Jurkat, Clone E6-1 (cell line): ENCODE measurements around the gene PILRA. TPM values are rescaled to one million over a fixed set of nuclear protein-coding genes. Genes with fewer than 3 reads are reported as not detected.
"Not testable (repeated sequence)": the region's sequence is repeated elsewhere in the genome, so short reads cannot be mapped to it uniquely, and the experiment has no call there.

Source experiments
- DNase-seq: peaks from one replicate; pipeline ENCODE4 v3.0.0-alpha.2; 2011; ENCODE audit warnings: low read depth, low spot score
- H3K4me3 ChIP-seq: 2 replicates; pipeline ENCODE4 v1.5.1; 2011; ENCODE audit warnings: mild to moderate bottlenecking, low read length, control low read depth, moderate library complexity
- polyA plus RNA-seq: library from polyadenylated mRNA; unstranded; fragments of >200 nt; gene quantifications from one replicate; pipeline ENCODE4 v1.2.1, GENCODE V29; 2012; ENCODE audit warnings: missing spikeins; ENCODE audit not compliant: insufficient read length, insufficient read depth

PILRA gene
- polyA plus RNA-seq: 1.4 TPM

- peak within 1 kb of the TSS; percentile 36 for H3K4me3 ChIP-seq
- DNase-seq: no peak
Observed at GRCh38 chr7:100373261-100373831, at the start of gene PILRA. PILRA (plus strand) TSS chr7:100373487; CDS start chr7:100373657, 170 bp downstream.

GRCh38 chr7:100324194-100324593, 49.1 kb upstream of the PILRA start:
- not testable (repeated sequence) for H3K4me3 ChIP-seq, DNase-seq

GRCh38 chr7:100325671-100326070, 47.6 kb upstream of the PILRA start:
- DNase-seq, H3K4me3 ChIP-seq: not testable (repeated sequence)

GRCh38 chr7:100326914-100327313, 46.4 kb upstream of the PILRA start:
- DNase-seq, H3K4me3 ChIP-seq: not testable (repeated sequence)

- peak; percentile 86 for DNase-seq
- H3K4me3 ChIP-seq: peak overlapping the region; percentile 70
Observed at GRCh38 chr7:100335566-100336466, 37.5 kb upstream of the PILRA start.

- not testable (repeated sequence) for H3K4me3 ChIP-seq, DNase-seq
Observed at GRCh38 chr7:100338083-100338696, 35.1 kb upstream of the PILRA start.

GRCh38 chr7:100341286-100341685, 32.0 kb upstream of the PILRA start:
- not testable (repeated sequence) for H3K4me3 ChIP-seq, DNase-seq

GRCh38 chr7:100342765-100343164, 30.5 kb upstream of the PILRA start:
- no peak overlapping the region for H3K4me3 ChIP-seq
- no peak for DNase-seq

- not testable (repeated sequence) for DNase-seq, H3K4me3 ChIP-seq
Observed at GRCh38 chr7:100344124-100344559, 29.1 kb upstream of the PILRA start.

GRCh38 chr7:100344560-100345287, 28.6 kb upstream of the PILRA start:
- peak overlapping the region; percentile 18; the same call in 1 of the 2 replicates for H3K4me3 ChIP-seq
- peak; percentile 76 for DNase-seq

- H3K4me3 ChIP-seq: not testable (repeated sequence)
- DNase-seq: peak; percentile 28
Observed at GRCh38 chr7:100345288-100345672, 28.0 kb upstream of the PILRA start.

GRCh38 chr7:100346921-100347320, 26.4 kb upstream of the PILRA start:
- DNase-seq: no peak
- no peak overlapping the region for H3K4me3 ChIP-seq

- H3K4me3 ChIP-seq: no peak overlapping the region
- no peak for DNase-seq
Observed at GRCh38 chr7:100348805-100349204, 24.5 kb upstream of the PILRA start.

- H3K4me3 ChIP-seq: no peak overlapping the region
- DNase-seq: no peak
Observed at GRCh38 chr7:100349757-100350156, 23.5 kb upstream of the PILRA start.

- no peak for DNase-seq
- H3K4me3 ChIP-seq: no peak overlapping the region
Observed at GRCh38 chr7:100351657-100352058, 21.6 kb upstream of the PILRA start.

GRCh38 chr7:100352230-100352781, 21.0 kb upstream of the PILRA start:
- DNase-seq, H3K4me3 ChIP-seq: not testable (repeated sequence)

GRCh38 chr7:100352984-100353684, 20.2 kb upstream of the PILRA start:
- H3K4me3 ChIP-seq: no peak overlapping the region
- no peak for DNase-seq

GRCh38 chr7:100353685-100354330, 19.5 kb upstream of the PILRA start:
- DNase-seq: peak; percentile 35
- H3K4me3 ChIP-seq: no peak overlapping the region
